HepG2 (cell line): ENCODE results near the gene SAMD10. TPM values are rescaled to one million over a fixed set of nuclear protein-coding genes. Genes with fewer than 3 reads are reported as not detected.

Source experiments
- AHR ChIP-seq: IDR thresholded peaks from 2 replicates; pipeline ENCODE4 v1.6.1; 2018; ENCODE audit warnings: missing genetic modification reagents, missing compliant biosample characterization
- CHCHD3 ChIP-seq: sonication (generic); formaldehyde crosslinking; IDR thresholded peaks from 2 replicates; pipeline ENCODE4 v1.8.0; 2022; ENCODE audit warnings: mild to moderate bottlenecking, missing genetic modification reagents, moderate library complexity
- DNMT1 ChIP-seq: sonication (generic); formaldehyde crosslinking; IDR thresholded peaks from 2 replicates; pipeline ENCODE4 v1.5.1; 2020; ENCODE audit warnings: mild to moderate bottlenecking, missing genetic modification reagents
- HMG20B ChIP-seq: conservative IDR thresholded peaks from 2 replicates; pipeline ENCODE4 v1.6.1; 2016; ENCODE audit warnings: missing genetic modification reagents, missing compliant biosample characterization
- HOXA7 ChIP-seq: sonication (generic); formaldehyde crosslinking; IDR thresholded peaks from 2 replicates; pipeline ENCODE4 v1.8.1; 2022; ENCODE audit warnings: mild to moderate bottlenecking, missing genetic modification reagents, moderate library complexity
- IKZF4 ChIP-seq: sonication (generic); formaldehyde crosslinking; IDR thresholded peaks from 2 replicates; pipeline ENCODE4 v1.5.1; 2020; ENCODE audit warnings: borderline replicate concordance, mild to moderate bottlenecking, low read depth, missing genetic modification reagents; ENCODE audit errors: not compliant biosample characterization
- KLF11 ChIP-seq: IDR thresholded peaks from 2 replicates; pipeline ENCODE4 v1.6.1; 2016; ENCODE audit warnings: missing compliant biosample characterization
- NR1H2 ChIP-seq: sonication (generic); formaldehyde crosslinking; IDR thresholded peaks from 2 replicates; pipeline ENCODE4 v1.8.1; 2022; ENCODE audit warnings: low read depth, missing genetic modification reagents, borderline replicate concordance
- PCBP1 ChIP-seq: fragments of 200-400 bp; formaldehyde crosslinking; IDR thresholded peaks from 2 replicates; pipeline ENCODE4 v1.6.1; 2017; ENCODE audit warnings: mild to moderate bottlenecking, low read depth, low read length, borderline replicate concordance
- PCBP2 ChIP-seq: fragments of 200-400 bp; formaldehyde crosslinking; optimal IDR thresholded peaks from 2 replicates; pipeline ENCODE3; 2018; ENCODE audit warnings: low read length, low read depth; ENCODE audit not compliant: poor library complexity, severe bottlenecking
- PHB2 ChIP-seq: fragments of 450-650 bp; IDR thresholded peaks from 2 replicates; pipeline ENCODE4 v1.6.1; 2018; ENCODE audit not compliant: partially characterized antibody
- YEATS4 ChIP-seq: sonication (generic); formaldehyde crosslinking; IDR thresholded peaks from 2 replicates; pipeline ENCODE4 v1.4.0; 2020; ENCODE audit warnings: missing genetic modification reagents, borderline replicate concordance
- ZBTB8A ChIP-seq: sonication (generic); formaldehyde crosslinking; IDR thresholded peaks from 2 replicates; pipeline ENCODE4 v1.4.0; 2020; ENCODE audit warnings: mild to moderate bottlenecking, low read depth, missing genetic modification reagents, borderline replicate concordance
- ZNF33A ChIP-seq: sonication (generic); formaldehyde crosslinking; IDR thresholded peaks from 2 replicates; pipeline ENCODE4 v1.5.1; 2020; ENCODE audit warnings: missing genetic modification reagents, mild to moderate bottlenecking, moderate library complexity, borderline replicate concordance
- ZNF589 ChIP-seq: sonication (generic); formaldehyde crosslinking; conservative IDR thresholded peaks from 2 replicates; pipeline ENCODE4 v1.8.0; 2022; ENCODE audit warnings: mild to moderate bottlenecking, moderate library complexity, missing genetic modification reagents
- ZSCAN9 ChIP-seq: IDR thresholded peaks from 2 replicates; pipeline ENCODE4 v1.6.1; 2016; ENCODE audit warnings: borderline replicate concordance
- polyA plus RNA-seq, 8 experiments: library from polyadenylated mRNA; depleted of rRNA in 3 of 8; stranded (reverse) in 7 of 8; unstranded in 1 of 8; fragments of >200 nt; fragmentation: Illumina TruSeq in 4 of 8; extraction: Trizol in 4 of 8; gene quantifications; 2 replicates each; pipeline versions ENCODE4 v1.2.1 to v1.2.3, GENCODE V29; 2011 to 2016; ENCODE audit warnings: low read depth in 4 of 8, missing spikeins in 1 of 8, mixed read lengths in 1 of 8; ENCODE audit not compliant: insufficient read depth in 1 of 8
- total RNA-seq, 5 experiments: library from RNA; depleted of rRNA; stranded (reverse); fragments of >200 nt; fragmentation: Illumina TruSeq; extraction: Trizol; gene quantifications; 2 replicates each; pipeline ENCODE4 v1.2.3, GENCODE V29; 2016; ENCODE audit warnings: low read depth in 1 of 5
- TF ChIP-seq, protein P1 (sequence below): sonication (generic); formaldehyde crosslinking; IDR thresholded peaks from 2 replicates; pipeline ENCODE4 v1.8.0; 2023; ENCODE audit warnings: mild to moderate bottlenecking, missing genetic modification reagents
- TF ChIP-seq, protein P2 (sequence below): sonication (generic); formaldehyde crosslinking; IDR thresholded peaks from 2 replicates; pipeline ENCODE4 v1.8.0; 2022; ENCODE audit warnings: low read depth, missing genetic modification reagents
- TF ChIP-seq, protein P3 (sequence below): sonication (generic); formaldehyde crosslinking; IDR thresholded peaks from 2 replicates; pipeline ENCODE4 v1.4.0; 2020; ENCODE audit warnings: missing genetic modification reagents, mild to moderate bottlenecking, borderline replicate concordance
- TF ChIP-seq, protein P4 (sequence below): sonication (generic); formaldehyde crosslinking; IDR thresholded peaks from 2 replicates; pipeline ENCODE4 v1.8.0; 2022; ENCODE audit warnings: mild to moderate bottlenecking, missing genetic modification reagents; ENCODE audit not compliant: insufficient replicate concordance
- TF ChIP-seq, protein P5 (sequence below): sonication (generic); formaldehyde crosslinking; conservative IDR thresholded peaks from 2 replicates; pipeline ENCODE4 v1.8.0; 2022; ENCODE audit warnings: missing genetic modification reagents

Gene SAMD10
- total and polyA plus RNA-seq, 2 of the 13 experiments (the other 11 are each of a cell fraction or from before 2014, with no cell fraction given): 6.1 to 11.0 TPM

DNA sequence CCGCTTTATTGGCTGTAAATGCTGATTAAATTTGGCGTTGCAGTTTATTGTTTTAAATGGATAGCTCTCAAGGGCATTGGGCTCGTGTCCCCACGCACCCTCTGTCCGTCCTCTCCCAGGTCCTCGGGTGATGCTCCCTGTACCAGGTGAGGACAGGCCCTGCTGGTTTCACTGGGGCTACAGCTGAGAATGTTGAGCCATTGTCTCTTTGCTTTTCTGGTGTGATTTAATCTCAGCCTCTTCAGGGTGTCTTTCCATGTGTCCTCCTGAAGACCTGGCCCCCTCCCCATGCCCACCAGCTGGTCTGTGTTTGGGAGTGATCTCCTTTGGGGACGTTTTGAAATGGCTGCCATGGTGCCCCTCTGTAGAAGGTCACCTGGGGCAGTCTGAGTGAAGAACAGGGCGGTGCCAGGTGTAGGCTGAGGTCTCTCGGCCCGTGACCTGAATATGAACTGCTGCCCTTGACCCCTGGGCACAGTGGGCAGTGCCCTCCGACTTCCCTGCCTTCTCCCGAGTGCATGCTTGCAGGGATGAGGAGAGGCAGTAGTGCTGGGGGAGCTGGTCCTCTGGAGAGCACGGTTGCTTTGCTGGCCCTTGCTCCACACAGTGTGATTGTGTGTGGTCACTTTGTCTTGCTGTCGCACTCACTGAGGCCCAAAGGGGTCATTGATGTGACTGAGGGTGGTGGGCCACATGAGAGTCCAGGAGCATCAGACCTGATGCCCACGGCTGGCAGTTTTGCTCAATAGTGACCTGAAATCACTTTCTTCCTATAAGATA is 44.1 kb upstream of the SAMD10 start (continued):
- TF ChIP-seq, protein P1, sequence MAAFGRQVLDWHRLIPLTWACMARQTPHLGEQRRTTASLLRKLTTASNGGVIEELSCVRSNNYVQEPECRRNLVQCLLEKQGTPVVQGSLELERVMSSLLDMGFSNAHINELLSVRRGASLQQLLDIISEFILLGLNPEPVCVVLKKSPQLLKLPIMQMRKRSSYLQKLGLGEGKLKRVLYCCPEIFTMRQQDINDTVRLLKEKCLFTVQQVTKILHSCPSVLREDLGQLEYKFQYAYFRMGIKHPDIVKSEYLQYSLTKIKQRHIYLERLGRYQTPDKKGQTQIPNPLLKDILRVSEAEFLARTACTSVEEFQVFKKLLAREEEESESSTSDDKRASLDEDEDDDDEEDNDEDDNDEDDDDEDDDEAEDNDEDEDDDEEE (CRISPR knock-in tag): no peak
- TF ChIP-seq PHB2 (no peak), DNMT1 (peak; percentile 80), HMG20B (CRISPR knock-in tag) (no peak), PCBP1 (no peak), ZNF33A (no peak), ZBTB8A (CRISPR knock-in tag) (no peak), ZSCAN9 (CRISPR knock-in tag) (no peak), PCBP2 (no peak), HOXA7 (CRISPR knock-in tag) (no peak), KLF11 (CRISPR knock-in tag) (no peak), IKZF4 (CRISPR knock-in tag) (no peak), NR1H2 (CRISPR knock-in tag) (no peak), ZNF589 (no peak), CHCHD3 (CRISPR knock-in tag) (no peak), YEATS4 (CRISPR knock-in tag) (no peak), AHR (CRISPR knock-in tag) (peak; percentile 91; the same call in 1 of the 2 replicates)
- TF ChIP-seq, protein P2, sequence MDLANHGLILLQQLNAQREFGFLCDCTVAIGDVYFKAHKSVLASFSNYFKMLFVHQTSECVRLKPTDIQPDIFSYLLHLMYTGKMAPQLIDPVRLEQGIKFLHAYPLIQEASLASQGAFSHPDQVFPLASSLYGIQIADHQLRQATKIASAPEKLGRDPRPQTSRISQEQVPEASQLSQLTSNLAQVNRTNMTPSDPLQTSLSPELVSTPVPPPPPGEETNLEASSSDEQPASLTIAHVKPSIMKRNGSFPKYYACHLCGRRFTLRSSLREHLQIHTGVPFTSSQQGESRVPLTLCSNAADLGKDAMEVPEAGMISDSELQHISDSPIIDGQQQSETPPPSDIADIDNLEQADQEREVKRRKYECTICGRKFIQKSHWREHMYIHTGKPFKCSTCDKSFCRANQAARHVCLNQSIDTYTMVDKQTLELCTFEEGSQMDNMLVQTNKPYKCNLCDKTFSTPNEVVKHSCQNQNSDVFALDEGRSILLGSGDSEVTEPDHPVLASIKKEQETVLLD (CRISPR knock-in tag): no peak
- TF ChIP-seq, protein P3, sequence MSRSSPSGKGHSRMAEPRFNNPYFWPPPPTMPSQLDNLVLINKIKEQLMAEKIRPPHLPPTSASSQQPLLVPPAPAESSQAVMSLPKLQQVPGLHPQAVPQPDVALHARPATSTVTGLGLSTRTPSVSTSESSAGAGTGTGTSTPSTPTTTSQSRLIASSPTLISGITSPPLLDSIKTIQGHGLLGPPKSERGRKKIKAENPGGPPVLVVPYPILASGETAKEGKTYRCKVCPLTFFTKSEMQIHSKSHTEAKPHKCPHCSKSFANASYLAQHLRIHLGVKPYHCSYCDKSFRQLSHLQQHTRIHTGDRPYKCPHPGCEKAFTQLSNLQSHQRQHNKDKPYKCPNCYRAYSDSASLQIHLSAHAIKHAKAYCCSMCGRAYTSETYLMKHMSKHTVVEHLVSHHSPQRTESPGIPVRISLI (CRISPR knock-in tag): no peak
- TF ChIP-seq, protein P4, sequence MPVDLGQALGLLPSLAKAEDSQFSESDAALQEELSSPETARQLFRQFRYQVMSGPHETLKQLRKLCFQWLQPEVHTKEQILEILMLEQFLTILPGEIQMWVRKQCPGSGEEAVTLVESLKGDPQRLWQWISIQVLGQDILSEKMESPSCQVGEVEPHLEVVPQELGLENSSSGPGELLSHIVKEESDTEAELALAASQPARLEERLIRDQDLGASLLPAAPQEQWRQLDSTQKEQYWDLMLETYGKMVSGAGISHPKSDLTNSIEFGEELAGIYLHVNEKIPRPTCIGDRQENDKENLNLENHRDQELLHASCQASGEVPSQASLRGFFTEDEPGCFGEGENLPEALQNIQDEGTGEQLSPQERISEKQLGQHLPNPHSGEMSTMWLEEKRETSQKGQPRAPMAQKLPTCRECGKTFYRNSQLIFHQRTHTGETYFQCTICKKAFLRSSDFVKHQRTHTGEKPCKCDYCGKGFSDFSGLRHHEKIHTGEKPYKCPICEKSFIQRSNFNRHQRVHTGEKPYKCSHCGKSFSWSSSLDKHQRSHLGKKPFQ (CRISPR knock-in tag): no peak
- TF ChIP-seq, protein P5, sequence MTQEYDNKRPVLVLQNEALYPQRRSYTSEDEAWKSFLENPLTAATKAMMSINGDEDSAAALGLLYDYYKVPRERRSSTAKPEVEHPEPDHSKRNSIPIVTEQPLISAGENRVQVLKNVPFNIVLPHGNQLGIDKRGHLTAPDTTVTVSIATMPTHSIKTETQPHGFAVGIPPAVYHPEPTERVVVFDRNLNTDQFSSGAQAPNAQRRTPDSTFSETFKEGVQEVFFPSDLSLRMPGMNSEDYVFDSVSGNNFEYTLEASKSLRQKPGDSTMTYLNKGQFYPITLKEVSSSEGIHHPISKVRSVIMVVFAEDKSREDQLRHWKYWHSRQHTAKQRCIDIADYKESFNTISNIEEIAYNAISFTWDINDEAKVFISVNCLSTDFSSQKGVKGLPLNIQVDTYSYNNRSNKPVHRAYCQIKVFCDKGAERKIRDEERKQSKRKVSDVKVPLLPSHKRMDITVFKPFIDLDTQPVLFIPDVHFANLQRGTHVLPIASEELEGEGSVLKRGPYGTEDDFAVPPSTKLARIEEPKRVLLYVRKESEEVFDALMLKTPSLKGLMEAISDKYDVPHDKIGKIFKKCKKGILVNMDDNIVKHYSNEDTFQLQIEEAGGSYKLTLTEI (CRISPR knock-in tag): no peak
